ENCODE measurements around the gene F9.
A peak's percentile ranks its signal among the peaks of the same experiment; 100 is the strongest.
"Not testable (repeated sequence)": the region's sequence is repeated elsewhere in the genome, so short reads cannot be mapped to it uniquely, and the experiment has no call there.

F9 gene

DNA sequence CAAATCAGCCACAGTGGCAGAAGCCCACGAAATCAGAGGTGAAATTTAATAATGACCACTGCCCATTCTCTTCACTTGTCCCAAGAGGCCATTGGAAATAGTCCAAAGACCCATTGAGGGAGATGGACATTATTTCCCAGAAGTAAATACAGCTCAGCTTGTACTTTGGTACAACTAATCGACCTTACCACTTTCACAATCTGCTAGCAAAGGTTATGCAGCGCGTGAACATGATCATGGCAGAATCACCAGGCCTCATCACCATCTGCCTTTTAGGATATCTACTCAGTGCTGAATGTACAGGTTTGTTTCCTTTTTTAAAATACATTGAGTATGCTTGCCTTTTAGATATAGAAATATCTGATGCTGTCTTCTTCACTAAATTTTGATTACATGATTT, at the start of gene F9:
Gene F9, plus strand, starts transcription at position 190 of the 400 bp plus-strand sequence. Its CDS starts 26 bp downstream, at position 216.
- DNase-seq (no peak), ATAC-seq (replicated peaks) (no peak)
- Mint-ChIP-seq H3K27ac (no peak within 1 kb of the TSS), H3K27me3 (no peaks in the 10 kb centered on the region), H3K4me1 (no peaks in the 10 kb centered on the region), H3K4me3 (no peak within 1 kb of the TSS), H3K9me3 (peaks cover 0 to 3% of the 10 kb centered on the region in 2 donors), H3K36me3 (no peaks in the 10 kb centered on the region)

GRCh38 chrX:139483699-139484098, 46.8 kb upstream of the F9 start:
- Mint-ChIP-seq H3K27ac (no peak overlapping the region), H3K36me3 (no peaks in the 10 kb centered on the region), H3K27me3 (no peaks in the 10 kb centered on the region), H3K4me1 (no peaks in the 10 kb centered on the region), H3K9me3 (no peaks in the 10 kb centered on the region), H3K4me3 (no peak overlapping the region)
- DNase-seq (no peak), ATAC-seq (replicated peaks) (no peak)

- DNase-seq (no peak), ATAC-seq (replicated peaks) (no peak)
- Mint-ChIP-seq H3K27me3 (no peaks in the 10 kb centered on the region), H3K9me3 (no peaks in the 10 kb centered on the region), H3K4me3 (no peak overlapping the region), H3K27ac (no peak overlapping the region), H3K36me3 (no peaks in the 10 kb centered on the region), H3K4me1 (no peaks in the 10 kb centered on the region)
These were observed 45.9 kb upstream of the F9 start for GRCh38 chrX:139484591-139484990.

DNA sequence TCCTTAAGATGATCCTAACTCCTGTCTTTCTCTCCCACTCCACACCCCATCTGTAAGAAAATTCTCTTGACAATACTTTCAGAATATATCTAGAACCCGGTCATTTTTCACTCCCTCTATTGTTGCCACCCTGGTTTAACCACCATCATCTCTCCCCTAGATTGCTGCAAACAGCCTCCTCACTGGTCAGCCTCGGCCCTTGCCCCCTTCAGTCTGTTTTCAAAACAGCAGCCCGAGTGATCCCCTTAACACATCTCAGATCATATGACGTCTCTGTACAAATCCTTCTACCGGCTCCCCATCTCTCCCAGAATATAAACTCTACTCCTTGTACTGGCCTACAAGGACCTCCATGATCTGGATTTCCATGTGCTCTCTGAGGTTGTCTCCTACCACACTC, 35.2 kb upstream of the F9 start:
- Mint-ChIP-seq H3K36me3 (no peaks in the 10 kb centered on the region), H3K4me3 (no peak overlapping the region), H3K4me1 (no peaks in the 10 kb centered on the region), H3K27me3 (no peaks in the 10 kb centered on the region), H3K27ac (no peak overlapping the region), H3K9me3 (no peaks in the 10 kb centered on the region)
- ATAC-seq (replicated peaks) (no peak), DNase-seq (no peak)

- no peaks in the 10 kb centered on the region for H3K36me3 Mint-ChIP-seq
- peaks cover 0 to 6% of the 10 kb centered on the region in 2 donors for H3K27me3 Mint-ChIP-seq
- no peak for DNase-seq
- no peak for ATAC-seq (replicated peaks)
- H3K27ac Mint-ChIP-seq, result no peak overlapping the region
- no peak overlapping the region for H3K4me3 Mint-ChIP-seq
- H3K9me3 Mint-ChIP-seq, result no peaks in the 10 kb centered on the region
- H3K4me1 Mint-ChIP-seq, result peaks cover 0 to 3% of the 10 kb centered on the region in 2 donors
These were observed 24.2 kb upstream of the F9 start for GRCh38 chrX:139506333-139506732.

- no peaks in the 10 kb centered on the region for H3K9me3 Mint-ChIP-seq
- no peak overlapping the region for H3K4me3 Mint-ChIP-seq
- no peaks in the 10 kb centered on the region for H3K36me3 Mint-ChIP-seq
- H3K27ac Mint-ChIP-seq, result no peak overlapping the region
- no peaks in the 10 kb centered on the region for H3K4me1 Mint-ChIP-seq
- ATAC-seq (replicated peaks), result no peak
- H3K27me3 Mint-ChIP-seq, result peaks cover 0 to 6% of the 10 kb centered on the region in 2 donors
- DNase-seq, result no peak
These were observed 22.4 kb upstream of the F9 start for GRCh38 chrX:139508099-139508498.

GRCh38 chrX:139518475-139518874, 12.1 kb upstream of the F9 start:
- DNase-seq (no peak), ATAC-seq (replicated peaks) (peak; percentile 36 to 42)
- H3K4me1 Mint-ChIP-seq, result peaks cover 0 to 5% of the 10 kb centered on the region in 2 donors
- H3K27me3 Mint-ChIP-seq, result peaks cover 0 to 3% of the 10 kb centered on the region in 2 donors
- H3K9me3 Mint-ChIP-seq, result peaks cover 0 to 7% of the 10 kb centered on the region in 2 donors
- H3K27ac Mint-ChIP-seq, result no peak overlapping the region
- no peak overlapping the region for H3K4me3 Mint-ChIP-seq
- no peaks in the 10 kb centered on the region for H3K36me3 Mint-ChIP-seq

DNA sequence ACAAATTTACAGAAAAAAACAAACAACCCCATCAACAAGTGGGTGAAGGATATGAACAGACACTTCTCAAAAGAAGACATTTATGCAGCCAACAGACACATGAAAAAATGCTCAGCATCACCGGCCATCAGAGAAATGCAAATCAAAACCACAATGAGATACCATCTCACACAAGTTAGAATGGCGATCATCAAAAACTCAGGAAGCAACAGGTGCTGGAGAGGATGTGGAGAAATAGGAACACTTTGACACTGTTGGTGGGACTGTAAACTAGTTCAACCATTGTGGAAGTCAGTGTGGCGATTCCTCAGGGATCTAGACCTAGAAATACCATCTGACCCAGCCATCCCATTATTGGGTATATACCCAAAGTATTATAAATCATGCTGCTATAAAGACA, 1.7 kb upstream of the F9 start:
- not testable (repeated sequence) for H3K27ac Mint-ChIP-seq; H3K9me3 Mint-ChIP-seq; H3K36me3 Mint-ChIP-seq; ATAC-seq (replicated peaks); H3K27me3 Mint-ChIP-seq; H3K4me1 Mint-ChIP-seq; DNase-seq; H3K4me3 Mint-ChIP-seq

DNA sequence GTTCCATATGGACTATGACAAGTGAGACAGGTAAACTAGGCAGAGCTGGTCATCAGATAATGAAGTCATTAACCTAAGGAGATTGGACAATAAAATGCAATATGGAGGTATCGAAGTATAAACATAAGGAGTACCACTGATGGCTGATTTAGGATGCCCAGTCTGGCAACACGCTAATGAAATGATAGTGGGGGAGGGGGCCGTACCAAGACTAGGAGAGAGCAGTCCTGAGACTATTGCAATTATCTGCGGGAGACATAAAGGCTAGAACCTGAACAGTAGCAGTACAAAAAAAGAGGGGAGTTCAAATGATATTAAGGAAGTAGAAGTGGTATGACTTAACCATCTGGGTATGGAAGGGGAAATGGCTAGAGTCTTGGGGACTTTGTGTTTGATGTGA, 2.3 kb downstream of the F9 start:
- H3K27ac Mint-ChIP-seq, result no peak overlapping the region
- H3K36me3 Mint-ChIP-seq, result no peaks in the 10 kb centered on the region
- no peak for ATAC-seq (replicated peaks)
- H3K9me3 Mint-ChIP-seq, result peaks cover 0 to 3% of the 10 kb centered on the region in 2 donors
- H3K27me3 Mint-ChIP-seq, result no peaks in the 10 kb centered on the region
- no peak overlapping the region for H3K4me3 Mint-ChIP-seq
- DNase-seq, result no peak
- H3K4me1 Mint-ChIP-seq, result no peaks in the 10 kb centered on the region

- Mint-ChIP-seq H3K27me3 (no peaks in the 10 kb centered on the region), H3K4me1 (no peaks in the 10 kb centered on the region), H3K36me3 (no peaks in the 10 kb centered on the region), H3K9me3 (peaks cover 0 to 3% of the 10 kb centered on the region in 2 donors), H3K4me3 (no peak overlapping the region), H3K27ac (no peak overlapping the region)
- DNase-seq (no peak), ATAC-seq (replicated peaks) (no peak)
These were observed 2.9 kb downstream of the F9 start for GRCh38 chrX:139533444-139533843.

- H3K4me1 Mint-ChIP-seq, result no peaks in the 10 kb centered on the region
- no peak overlapping the region for H3K27ac Mint-ChIP-seq
- DNase-seq, result no peak
- no peak overlapping the region for H3K4me3 Mint-ChIP-seq
- H3K9me3 Mint-ChIP-seq, result no peaks in the 10 kb centered on the region
- no peak for ATAC-seq (replicated peaks)
- H3K27me3 Mint-ChIP-seq, result no peaks in the 10 kb centered on the region
- no peaks in the 10 kb centered on the region for H3K36me3 Mint-ChIP-seq
These were observed 8.6 kb downstream of the F9 start for GRCh38 chrX:139538907-139539790.

DNA sequence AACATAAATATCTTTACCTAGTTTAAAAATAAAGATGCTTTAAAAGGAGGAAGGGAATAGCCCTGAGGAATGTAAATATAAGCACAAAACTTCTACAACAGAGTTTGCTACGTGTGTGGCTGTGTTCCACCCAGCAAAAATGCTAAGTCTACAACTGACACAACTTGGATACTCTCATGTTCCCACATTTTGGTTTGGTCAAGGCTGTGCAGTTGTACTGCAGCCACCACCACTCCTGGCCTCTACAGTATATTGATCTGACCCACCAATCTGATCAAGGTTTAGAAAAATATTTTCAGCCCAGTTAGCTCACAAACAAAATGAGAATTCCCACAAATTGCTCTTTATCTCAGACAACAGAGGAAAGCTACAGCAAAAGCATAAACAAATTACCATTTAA, 12.1 kb downstream of the F9 start:
- DNase-seq (no peak), ATAC-seq (replicated peaks) (no peak)
- Mint-ChIP-seq H3K27ac (no peak overlapping the region), H3K9me3 (no peaks in the 10 kb centered on the region), H3K27me3 (no peaks in the 10 kb centered on the region), H3K36me3 (no peaks in the 10 kb centered on the region), H3K4me1 (peaks cover 0 to 1% of the 10 kb centered on the region in 2 donors), H3K4me3 (no peak overlapping the region)

DNA sequence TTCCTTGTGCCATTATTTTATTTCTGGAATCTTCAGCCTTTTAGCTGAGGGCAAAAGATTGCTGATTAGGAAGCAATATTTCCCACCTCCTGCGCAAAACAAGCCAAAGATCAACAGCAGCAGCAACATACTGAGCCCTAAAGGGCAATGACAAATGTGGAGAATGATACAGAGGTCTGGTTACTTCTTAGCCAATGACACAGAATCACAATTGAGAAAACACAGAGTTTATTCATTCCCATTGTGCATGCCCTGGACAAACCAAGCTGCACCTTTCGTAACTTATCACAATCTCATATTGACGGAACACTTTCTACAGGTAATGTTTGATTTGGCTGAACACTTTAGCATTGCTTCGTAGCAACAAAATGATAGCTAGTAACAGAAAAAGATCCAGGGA, 13.4 kb downstream of the F9 start:
- H3K4me3 Mint-ChIP-seq, result no peak overlapping the region
- ATAC-seq (replicated peaks) (no peak), DNase-seq (no peak)
- H3K36me3 Mint-ChIP-seq, result no peaks in the 10 kb centered on the region
- H3K9me3 Mint-ChIP-seq, result no peaks in the 10 kb centered on the region
- no peaks in the 10 kb centered on the region for H3K27me3 Mint-ChIP-seq
- H3K4me1 Mint-ChIP-seq, result peaks cover 0 to 1% of the 10 kb centered on the region in 2 donors
- no peak overlapping the region for H3K27ac Mint-ChIP-seq

GRCh38 chrX:139544591-139544990, 14.1 kb downstream of the F9 start:
- no peaks in the 10 kb centered on the region for H3K36me3 Mint-ChIP-seq
- DNase-seq (no peak), ATAC-seq (replicated peaks) (no peak)
- no peaks in the 10 kb centered on the region for H3K27me3 Mint-ChIP-seq
- peaks cover 0 to 1% of the 10 kb centered on the region in 2 donors for H3K4me1 Mint-ChIP-seq
- H3K27ac Mint-ChIP-seq, result no peak overlapping the region
- H3K9me3 Mint-ChIP-seq, result no peaks in the 10 kb centered on the region
- H3K4me3 Mint-ChIP-seq, result no peak overlapping the region

DNA sequence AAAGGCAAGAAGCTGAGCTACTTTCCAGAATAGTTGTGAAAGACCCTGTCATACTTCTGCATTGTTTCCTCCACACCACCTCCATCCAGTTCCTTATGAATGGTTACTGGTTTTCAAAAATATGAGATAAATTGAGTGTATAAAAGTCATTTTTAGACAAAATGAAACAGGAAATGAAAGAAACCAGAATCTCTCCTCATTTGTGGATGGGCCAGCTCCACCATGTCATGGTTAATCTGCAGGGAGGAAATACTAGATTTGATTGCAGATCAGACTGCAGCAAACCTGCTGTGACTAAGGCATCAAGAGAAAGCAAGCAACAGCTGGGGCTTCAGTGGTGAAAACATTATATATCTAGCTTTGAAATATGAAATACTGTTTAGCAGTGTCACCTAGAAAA, 23.8 kb downstream of the F9 start:
- DNase-seq, result no peak
- H3K27ac Mint-ChIP-seq, result no peak overlapping the region
- H3K36me3 Mint-ChIP-seq, result no peaks in the 10 kb centered on the region
- peak; percentile 38 to 39 for ATAC-seq (replicated peaks)
- H3K4me3 Mint-ChIP-seq, result no peak overlapping the region
- H3K9me3 Mint-ChIP-seq, result peaks cover 0 to 2% of the 10 kb centered on the region in 2 donors
- no peaks in the 10 kb centered on the region for H3K27me3 Mint-ChIP-seq
- peaks cover 16 to 28% of the 10 kb centered on the region in 2 donors for H3K4me1 Mint-ChIP-seq
